Cardiac septum (tissue), 1 donor: ENCODE results near the gene ACSM6. TPM values are rescaled to one million over a fixed set of nuclear protein-coding genes. Genes with fewer than 3 reads are reported as not detected.
"Not testable (repeated sequence)": the region's sequence is repeated elsewhere in the genome, so short reads cannot be mapped to it uniquely, and the experiment has no call there.

Experiments used
- DNase-seq: peaks from one replicate; pipeline ENCODE4 v3.0.0-alpha.2; 2020; ENCODE audit warnings: low spot score
- intact Hi-C: fragments of 100-400 bp; cut with DNase I; formaldehyde crosslinking; loops from one replicate; pipeline ENCODE4 v1.14.0; 2022
- total RNA-seq: library from RNA; stranded (reverse); fragmentation: NEBNext Ultra II Directional; extraction: Animal tissue kit (Norgen Biotek cat#: 25700); gene quantifications from one replicate; pipeline ENCODE4 v1.2.1, GENCODE V29; 2021
- donor health status: DM: no; HTN: no; CAD: no.

ACSM6 gene
- total RNA-seq, 1 donor from 2014 or later, result 0.30 TPM

GRCh38 chr10:95214369-95214768 lies 20.3 kb downstream of the ACSM6 start:
- no peak for DNase-seq
- intact Hi-C loops, result no loop called here

- intact Hi-C loops, result no loop called here
- DNase-seq, result no peak
Measured at GRCh38 chr10:95214793-95215192, 20.8 kb downstream of the ACSM6 start.

- intact Hi-C loops, result no loop called here
- no peak for DNase-seq
Measured at GRCh38 chr10:95217476-95217875, 23.4 kb downstream of the ACSM6 start.

- no peak for DNase-seq
- intact Hi-C loops, result no loop called here
Measured at GRCh38 chr10:95220539-95220938, 26.5 kb downstream of the ACSM6 start.

- DNase-seq, result no peak
- intact Hi-C loops, result no loop called here
Measured at GRCh38 chr10:95221124-95221523, 27.1 kb downstream of the ACSM6 start.

GRCh38 chr10:95225136-95225535 lies 31.1 kb downstream of the ACSM6 start:
- intact Hi-C loops, result no loop called here
- no peak for DNase-seq

GRCh38 chr10:95228934-95229723 lies 35.1 kb downstream of the ACSM6 start:
- intact Hi-C loops, DNase-seq: not testable (repeated sequence)

GRCh38 chr10:95229724-95230627 lies 35.9 kb downstream of the ACSM6 start:
- no peak for DNase-seq
- intact Hi-C loops, result no loop called here

GRCh38 chr10:95230677-95231586 lies 36.9 kb downstream of the ACSM6 start:
- intact Hi-C loops, DNase-seq: not testable (repeated sequence)

GRCh38 chr10:95233377-95234034 lies 39.5 kb downstream of the ACSM6 start:
- DNase-seq, result no peak
- intact Hi-C loops, result no loop called here

- DNase-seq, result no peak
- intact Hi-C loops, result no loop called here
Measured at GRCh38 chr10:95234951-95235350, 40.9 kb downstream of the ACSM6 start.

GRCh38 chr10:95235676-95236067 lies 41.6 kb downstream of the ACSM6 start:
- no peak for DNase-seq
- intact Hi-C loops, result no loop called here

- intact Hi-C loops, result no loop called here
- no peak for DNase-seq
Measured at GRCh38 chr10:95236068-95236903, 42.2 kb downstream of the ACSM6 start.

GRCh38 chr10:95237376-95238170 lies 43.5 kb downstream of the ACSM6 start:
- intact Hi-C loops, result no loop called here

GRCh38 chr10:95240096-95240495 lies 46.1 kb downstream of the ACSM6 start:
- not testable (repeated sequence) for DNase-seq
- intact Hi-C loops, result loop anchor here (10.0 kb wide), 1 partner anchor 365 kb away; no protein-coding TSS in a partner anchor

More at GRCh38 chr10:95237376-95238170, 43.5 kb downstream of the ACSM6 start:
- DNase-seq, result no peak

- intact Hi-C loops, result loop anchor here (10.0 kb wide), 1 partner anchor 364 kb away; no protein-coding TSS in a partner anchor
- DNase-seq, result no peak
Measured at GRCh38 chr10:95240811-95241210, 46.8 kb downstream of the ACSM6 start.

- DNase-seq, result no peak
- intact Hi-C loops, result loop anchor here (10.0 kb wide), 1 partner anchor 363 kb away; no protein-coding TSS in a partner anchor
Measured at GRCh38 chr10:95241533-95241932, 47.5 kb downstream of the ACSM6 start.
